ENCODE results near the gene NTM. TPM values are rescaled to one million over a fixed set of nuclear protein-coding genes. Genes with fewer than 3 reads are reported as not detected.
A peak's percentile ranks its signal among the peaks of the same experiment; 100 is the strongest.

Gene NTM
- total RNA-seq, 1 experiment from 2014 or later = 9.9 TPM

DNA sequence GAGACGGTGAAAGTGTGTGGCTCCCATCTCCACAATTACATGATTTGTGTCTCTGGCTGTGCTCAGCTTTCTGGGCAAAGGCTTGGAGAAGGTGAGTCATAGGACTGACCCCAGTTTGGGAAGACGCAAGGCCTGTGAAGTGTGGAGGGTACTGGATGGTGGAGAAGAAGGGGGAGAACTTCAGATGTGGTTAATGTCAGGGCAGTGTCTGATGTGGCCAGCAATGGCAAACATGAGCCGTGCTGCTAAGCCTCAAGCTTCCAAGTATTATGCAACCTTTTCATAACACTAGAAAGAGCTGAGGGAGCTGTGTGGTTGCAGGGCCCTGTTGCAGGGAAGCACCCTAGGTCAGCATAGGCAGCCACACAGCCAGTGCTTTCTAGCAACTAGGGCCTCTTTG is 110.9 kb downstream of the NTM start:
- DNase-seq = no peak
- Histone ChIP-seq H3K9ac (ENCODE audit: extremely low read depth, insufficient read length, low read length) (no peak overlapping the region), H2BK120ac (ENCODE audit: low read depth, low read length, poor library complexity, severe bottlenecking) (no peak overlapping the region), H3K23ac (ENCODE audit: insufficient read length, low read depth, low read length) (no peak overlapping the region), H4K5ac (ENCODE audit: insufficient read length, low read depth, low read length) (no peak overlapping the region), H2BK12ac (ENCODE audit: insufficient read length, low read depth, low read length) (no peak overlapping the region), H3K18ac (ENCODE audit: insufficient read length, low read depth, low read length) (no peak overlapping the region), H3T11ph (ENCODE audit: low read length) (no peak overlapping the region), H3K9me3 (ENCODE audit: control insufficient read depth, low read depth, low read length) (no peaks in the 10 kb centered on the region), H2AK5ac (ENCODE audit: insufficient read length, low read length) (no peak overlapping the region), H3K56ac (ENCODE audit: insufficient read length, low read depth, low read length) (no peak overlapping the region), H4K8ac (replicated peaks; ENCODE audit: insufficient read length, low read depth, low read length) (no peak overlapping the region), H3K23me2 (ENCODE audit: insufficient read length, low read depth, low read length, poor library complexity, severe bottlenecking) (no peaks in the 10 kb centered on the region), H4K20me1 (ENCODE audit: control insufficient read depth, insufficient read depth, insufficient read length) (no peaks in the 10 kb centered on the region), H2BK15ac (ENCODE audit: low read depth, low read length) (no peak overlapping the region), H3K79me1 (ENCODE audit: insufficient read depth, low read depth, low read length, poor library complexity, severe bottlenecking) (no peaks in the 10 kb centered on the region), H2BK20ac (ENCODE audit: low read depth, low read length, poor library complexity, severe bottlenecking) (no peak overlapping the region), H4K91ac (ENCODE audit: insufficient read length, low read depth, low read length) (no peak overlapping the region), H3K4ac (ENCODE audit: low read depth, low read length) (no peak overlapping the region), H2AFZ (ENCODE audit: low read length) (no peak overlapping the region), H3K79me2 (ENCODE audit: insufficient read depth, low read length) (no peaks in the 10 kb centered on the region), H3K27me3 (ENCODE audit: insufficient read depth, low read length) (no peaks in the 10 kb centered on the region; the same call in 1 of the 2 replicates), H3K14ac (ENCODE audit: insufficient read depth, low read length) (no peak overlapping the region), H3K4me1 (ENCODE audit: insufficient read depth, low read length) (no peaks in the 10 kb centered on the region; the same call in 1 of the 2 replicates), H3K27ac (ENCODE audit: insufficient read length, low read depth, low read length) (no peak overlapping the region), H3K4me2 (ENCODE audit: insufficient read depth, insufficient read length, low read length) (no peak overlapping the region), H2BK5ac (ENCODE audit: insufficient read length, low read length) (no peak overlapping the region)
- Mint-ChIP-seq H3K27ac (peak overlapping the region in 1 of 3 experiments; percentile 4; a peak in 1 of 7 replicates), H3K4me3 (no peak overlapping the region), H3K36me3 (ENCODE audit: insufficient read depth in 1 of 3, low read depth in 3 of 3) (no peaks in the 10 kb centered on the region), H3K27me3 (ENCODE audit: low read depth) (no peaks in the 10 kb centered on the region; the same call in none of the 2 replicates), H3K9me3 (no peaks in the 10 kb centered on the region), H3K4me1 (peaks cover 12 to 19% of the 10 kb centered on the region in 2 experiments)
- WGBS (ENCODE audit: extremely low coverage, insufficient read length, low lambda C conversion rate) = no CpG with 5 or more reads among the region's 3 CpGs
- TF ChIP-seq, protein P1, sequence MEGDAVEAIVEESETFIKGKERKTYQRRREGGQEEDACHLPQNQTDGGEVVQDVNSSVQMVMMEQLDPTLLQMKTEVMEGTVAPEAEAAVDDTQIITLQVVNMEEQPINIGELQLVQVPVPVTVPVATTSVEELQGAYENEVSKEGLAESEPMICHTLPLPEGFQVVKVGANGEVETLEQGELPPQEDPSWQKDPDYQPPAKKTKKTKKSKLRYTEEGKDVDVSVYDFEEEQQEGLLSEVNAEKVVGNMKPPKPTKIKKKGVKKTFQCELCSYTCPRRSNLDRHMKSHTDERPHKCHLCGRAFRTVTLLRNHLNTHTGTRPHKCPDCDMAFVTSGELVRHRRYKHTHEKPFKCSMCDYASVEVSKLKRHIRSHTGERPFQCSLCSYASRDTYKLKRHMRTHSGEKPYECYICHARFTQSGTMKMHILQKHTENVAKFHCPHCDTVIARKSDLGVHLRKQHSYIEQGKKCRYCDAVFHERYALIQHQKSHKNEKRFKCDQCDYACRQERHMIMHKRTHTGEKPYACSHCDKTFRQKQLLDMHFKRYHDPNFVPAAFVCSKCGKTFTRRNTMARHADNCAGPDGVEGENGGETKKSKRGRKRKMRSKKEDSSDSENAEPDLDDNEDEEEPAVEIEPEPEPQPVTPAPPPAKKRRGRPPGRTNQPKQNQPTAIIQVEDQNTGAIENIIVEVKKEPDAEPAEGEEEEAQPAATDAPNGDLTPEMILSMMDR (conservative IDR thresholded peaks at IDR 0.05) = no peak
